CMK (cell line): ENCODE measurements around the gene SMAD7.

Experiments
- DNase-seq: peaks from one replicate; pipeline ENCODE4 v3.0.0-alpha.2; 2010; ENCODE audit warnings: low read depth

The SMAD7 gene

GRCh38 chr18:48944634-48945033 lies 6.1 kb downstream of the SMAD7 start:
- no peak for DNase-seq

GRCh38 chr18:48943736-48944527 lies 6.8 kb downstream of the SMAD7 start:
- no peak for DNase-seq

DNA sequence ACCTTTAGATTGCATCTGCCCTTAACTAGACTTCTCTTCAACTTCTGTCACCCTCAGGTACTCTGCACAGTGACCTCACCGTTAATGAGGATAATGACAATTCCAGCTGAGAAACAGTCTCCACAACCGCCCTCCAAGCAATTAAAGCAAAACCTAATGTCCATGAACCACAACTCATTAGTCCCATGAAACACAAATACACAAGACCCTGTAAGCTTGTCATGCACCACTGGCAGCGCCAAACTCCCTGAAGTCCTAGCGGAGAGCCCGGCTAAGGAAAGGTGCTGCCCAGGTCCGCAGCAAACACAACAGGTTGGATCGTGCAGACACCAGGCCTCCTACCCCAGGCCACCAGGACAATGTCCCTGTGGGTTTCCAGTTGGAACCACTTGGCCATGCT lies 7.4 kb downstream of the SMAD7 start:
- no peak for DNase-seq

- DNase-seq: no peak
Observed at GRCh38 chr18:48942554-48943261, 8.1 kb downstream of the SMAD7 start.

GRCh38 chr18:48942086-48942485 lies 8.7 kb downstream of the SMAD7 start:
- DNase-seq: no peak

DNA sequence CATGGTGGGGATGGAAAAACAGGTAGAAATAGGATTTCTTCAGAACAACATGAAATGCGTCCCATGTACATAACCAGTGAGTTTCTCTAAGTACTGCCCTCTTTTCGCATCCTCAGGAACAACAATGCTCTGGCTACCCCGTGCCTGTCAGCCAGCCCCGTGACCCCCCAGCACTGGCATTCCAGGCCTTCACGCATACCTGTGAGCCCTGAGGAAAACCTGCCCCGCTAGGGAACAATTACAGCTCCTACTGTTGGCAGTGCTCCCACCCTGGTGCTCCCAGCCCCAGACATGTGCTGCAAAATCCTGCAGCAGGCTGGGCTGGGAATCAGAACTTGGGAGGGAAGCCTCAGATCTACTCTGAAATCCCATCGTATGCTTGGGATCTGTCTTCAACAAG lies 9.1 kb downstream of the SMAD7 start:
- no peak for DNase-seq

DNA sequence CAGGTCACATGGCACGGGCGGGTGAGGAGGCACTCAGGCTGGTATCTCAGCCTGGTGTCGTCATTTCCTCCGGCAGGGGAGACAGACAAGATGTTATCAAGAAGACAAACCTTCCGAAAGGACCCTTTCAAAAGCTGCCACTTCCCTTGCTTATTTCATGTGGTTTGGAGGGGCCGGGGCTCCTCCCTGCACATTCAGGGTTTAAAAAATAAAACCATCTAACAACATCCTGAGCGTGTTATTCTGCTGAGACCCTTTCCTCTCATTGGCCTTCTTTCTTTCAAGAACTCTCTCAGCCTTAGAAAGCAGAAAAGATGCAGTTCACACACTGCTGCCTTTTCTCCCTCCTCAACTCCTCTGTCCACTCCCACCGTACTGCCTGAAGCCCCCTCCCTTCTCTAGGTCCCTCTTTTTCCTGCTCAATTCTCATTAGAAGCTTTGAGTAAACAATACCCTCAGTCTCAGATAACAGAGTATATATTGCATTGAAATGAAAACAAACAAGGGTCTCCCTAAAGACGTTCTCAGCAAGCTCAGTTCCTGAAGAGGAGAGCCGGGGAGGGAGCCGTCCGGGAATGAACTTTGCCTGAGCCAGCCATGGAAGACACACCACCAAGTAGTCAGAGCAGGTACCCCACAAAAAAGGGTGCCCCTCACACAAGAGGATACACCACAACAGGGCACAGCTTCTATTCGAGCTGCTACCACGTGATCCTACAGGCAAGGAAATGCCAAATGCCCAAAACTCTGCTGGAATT lies 9.7 kb downstream of the SMAD7 start:
- DNase-seq: no peak

DNA sequence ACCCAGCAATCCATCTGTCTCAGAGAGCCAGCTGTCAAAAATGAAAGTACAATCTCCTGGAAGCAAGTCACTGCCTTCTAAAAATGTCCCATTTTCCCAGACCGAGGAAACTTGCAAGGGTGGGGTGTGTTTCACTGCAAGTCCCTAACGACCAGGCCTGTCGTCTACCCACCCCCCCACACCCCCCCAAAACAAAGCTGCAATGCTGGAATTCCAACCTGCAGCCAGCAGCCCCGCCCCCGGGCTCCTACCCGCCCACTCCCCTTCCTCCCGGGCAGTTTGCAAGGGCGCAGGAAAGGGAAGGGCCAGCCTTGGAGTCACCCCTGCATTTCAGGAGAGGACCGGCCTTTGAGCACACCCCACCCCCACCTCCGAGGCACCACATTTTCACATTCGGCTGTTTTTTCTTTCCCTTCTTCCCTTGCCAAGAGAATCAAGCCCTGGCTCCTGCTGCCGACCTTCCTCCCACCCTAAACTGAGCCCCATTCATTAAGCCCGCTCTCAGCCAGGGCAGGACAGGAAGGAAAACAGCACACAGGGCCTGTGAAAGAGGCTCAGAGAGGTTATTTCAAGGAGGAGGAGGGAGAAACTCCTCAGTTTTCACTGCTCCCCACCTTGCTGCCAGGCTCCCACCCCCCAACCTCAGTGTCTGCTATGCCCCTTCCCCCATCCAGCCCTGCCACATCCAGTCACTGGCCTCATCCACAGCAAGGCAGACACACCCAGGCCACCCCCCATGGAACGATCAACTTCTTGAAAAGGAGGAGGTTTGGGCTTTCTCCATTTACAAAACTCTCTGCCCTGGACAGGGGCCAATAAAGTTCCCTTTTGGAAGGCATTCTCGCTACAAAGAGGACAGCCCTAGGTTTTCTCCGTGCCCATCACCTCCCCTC lies 11.3 kb downstream of the SMAD7 start:
- DNase-seq: no peak

DNA sequence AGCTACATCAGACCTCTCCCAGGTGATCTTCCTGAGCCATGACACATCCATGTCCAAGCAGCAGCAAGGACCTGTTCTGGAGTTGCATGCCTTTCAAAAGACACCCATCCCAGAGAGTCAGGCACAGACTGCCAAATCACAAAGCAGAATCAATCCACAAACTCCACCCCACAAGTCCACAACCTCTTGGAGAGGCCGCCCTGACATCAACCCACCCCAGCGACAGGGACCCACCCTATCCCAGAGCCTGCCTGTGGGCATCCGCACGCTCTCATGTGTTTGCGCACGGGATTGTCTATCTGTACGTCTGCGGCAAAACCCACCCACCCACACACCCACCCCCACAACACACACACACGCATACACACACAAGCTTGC lies 11.9 kb downstream of the SMAD7 start:
- no peak for DNase-seq

- no peak for DNase-seq
Observed at GRCh38 chr18:48937869-48938750, 12.7 kb downstream of the SMAD7 start.

- DNase-seq: no peak
Observed at GRCh38 chr18:48935433-48935774, 15.4 kb downstream of the SMAD7 start.

DNA sequence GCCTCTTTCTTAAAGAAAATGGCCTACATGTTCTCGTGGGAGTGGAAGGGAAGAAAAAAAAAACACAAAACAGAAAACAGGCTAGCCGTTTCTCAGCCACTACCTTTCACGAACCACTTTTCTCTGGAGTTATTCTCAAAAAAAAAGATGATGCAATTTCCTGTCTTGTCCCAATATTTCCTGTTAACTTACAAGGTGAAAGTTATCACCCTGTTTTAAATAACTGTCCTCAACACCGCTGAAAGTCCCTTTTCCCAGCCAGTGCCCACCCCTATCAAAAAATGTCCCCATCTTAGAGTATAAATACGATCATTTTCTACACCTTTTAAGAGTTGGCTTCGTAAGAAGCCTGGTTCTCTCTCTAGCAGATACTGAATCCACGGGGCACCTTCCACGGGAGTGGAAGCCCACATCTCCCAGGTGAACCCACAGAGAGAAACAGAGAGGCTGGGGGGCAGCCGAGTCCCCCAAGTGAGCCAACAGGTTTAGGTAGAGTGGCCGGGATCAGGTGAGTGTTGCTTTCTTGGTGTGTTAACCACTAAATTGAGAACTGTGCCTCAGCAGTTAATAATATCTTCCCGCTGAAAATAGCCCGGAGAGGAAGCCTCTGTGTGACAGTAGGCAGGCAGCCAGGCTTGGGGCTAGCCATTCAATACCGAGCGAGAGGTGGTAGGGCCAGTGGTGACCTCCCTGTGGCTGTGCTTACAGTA lies 15.9 kb downstream of the SMAD7 start:
- DNase-seq: no peak

- no peak for DNase-seq
Observed at GRCh38 chr18:48934415-48934722, 16.4 kb downstream of the SMAD7 start.

DNA sequence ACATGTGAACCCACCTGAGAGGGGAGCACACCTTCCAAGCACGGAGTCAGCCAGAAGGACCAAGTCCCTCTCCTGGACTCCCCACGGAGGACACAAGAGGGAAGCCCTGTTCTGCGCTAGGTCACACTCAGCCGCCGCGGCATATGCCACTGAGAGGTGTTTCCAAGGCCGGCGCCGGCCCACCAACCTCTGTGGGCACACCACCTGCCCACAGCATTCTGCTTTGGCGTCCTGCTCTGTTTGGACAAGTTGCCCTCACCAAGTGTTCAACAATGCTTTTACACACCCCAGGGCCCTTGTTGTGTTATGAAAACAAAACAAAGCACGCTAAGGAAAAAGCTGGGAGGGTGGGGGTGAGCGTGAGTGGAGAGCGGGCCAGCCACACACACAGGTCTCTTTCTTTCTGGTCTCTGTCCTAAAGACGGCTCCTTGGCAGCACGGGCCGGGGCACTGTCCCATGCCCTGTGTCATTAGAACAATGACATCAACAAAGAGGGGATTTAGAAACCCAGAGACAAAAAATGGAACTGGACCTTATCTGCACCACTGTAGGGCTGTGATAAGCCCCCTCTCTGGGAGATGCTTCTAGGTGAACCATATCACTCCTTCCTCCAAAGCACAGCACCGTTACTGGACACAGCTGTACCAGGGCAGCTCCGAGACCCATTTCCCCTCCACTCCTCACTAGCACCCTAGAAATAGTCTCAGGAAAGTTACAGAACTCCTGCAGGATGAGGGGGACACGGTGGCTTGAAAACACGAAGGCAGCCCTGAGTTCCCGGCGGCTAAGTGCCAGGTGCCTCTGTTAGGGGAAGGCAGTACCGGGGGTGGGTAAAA lies 17.0 kb downstream of the SMAD7 start:
- no peak for DNase-seq

DNA sequence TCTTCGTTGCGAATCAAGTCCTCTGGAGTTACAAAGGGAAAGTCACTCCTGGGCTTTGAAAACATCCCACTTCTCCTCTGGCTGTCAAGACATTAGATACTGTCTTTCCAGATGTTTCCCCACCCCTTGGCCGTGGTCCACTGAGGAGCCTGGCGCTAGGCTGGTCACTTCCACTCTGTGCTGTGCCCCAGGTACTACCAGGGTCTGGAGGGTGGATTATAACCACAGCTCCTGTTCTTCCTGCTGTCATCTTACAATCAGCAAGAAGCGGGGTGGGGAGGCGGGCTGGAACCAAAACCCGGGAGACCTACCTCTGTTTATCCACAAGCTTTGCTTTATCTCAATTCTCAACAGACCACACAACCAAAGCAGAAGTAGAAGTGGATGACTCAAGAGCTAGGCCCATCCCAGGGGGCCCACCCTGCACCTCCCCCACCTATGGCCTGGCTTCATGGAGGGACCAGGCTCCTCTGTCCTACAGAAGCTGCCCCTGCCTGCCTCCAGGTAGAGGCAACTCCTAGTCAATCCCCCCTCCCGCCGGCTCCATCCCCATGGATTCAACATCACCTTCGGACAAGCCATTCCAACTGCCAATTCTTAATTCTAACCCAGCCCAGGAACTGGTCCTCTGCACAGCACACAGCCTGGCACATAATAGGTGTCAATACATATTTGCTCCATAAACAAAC lies 17.8 kb downstream of the SMAD7 start:
- peak; percentile 49 for DNase-seq

GRCh38 chr18:48932462-48932818 lies 18.3 kb downstream of the SMAD7 start:
- DNase-seq: no peak

DNA sequence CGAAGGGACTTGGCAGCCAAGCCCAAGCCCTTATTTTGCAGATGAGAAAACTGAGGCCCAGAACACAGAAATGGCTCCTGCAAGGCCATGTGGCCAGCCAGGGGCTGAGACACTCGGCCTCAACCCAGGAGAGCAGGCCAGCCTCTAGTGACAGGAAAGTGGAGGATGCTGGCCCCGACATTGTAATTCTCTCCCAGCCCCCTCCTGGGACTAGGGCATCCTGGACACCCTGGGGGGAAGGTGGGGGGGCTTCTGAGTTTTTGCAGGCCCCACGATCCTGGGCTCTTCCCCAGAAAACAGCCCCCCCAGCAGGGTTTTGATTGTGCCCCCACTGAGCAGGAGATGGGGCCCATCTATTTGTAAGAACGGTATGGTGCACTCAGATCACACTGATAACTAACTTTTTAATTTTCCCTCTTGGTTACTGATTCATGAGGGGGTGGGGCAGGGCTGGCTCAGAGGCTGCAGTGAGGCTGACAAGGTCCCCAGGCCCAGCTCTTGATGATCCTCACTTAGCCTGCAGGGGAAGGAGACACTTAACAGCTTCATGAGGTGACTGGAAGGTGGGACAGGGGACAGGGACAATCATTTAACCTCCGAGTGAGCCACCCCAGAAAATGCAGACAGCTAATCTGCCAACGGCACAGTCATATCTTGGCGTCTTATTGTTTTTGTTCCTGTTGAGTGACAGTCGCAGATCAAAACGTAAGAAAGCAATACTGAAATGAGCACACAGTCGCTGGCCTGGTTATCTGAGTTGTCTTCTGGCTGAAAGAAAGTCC lies 18.9 kb downstream of the SMAD7 start:
- DNase-seq: no peak

GRCh38 chr18:48930926-48931325 lies 19.8 kb downstream of the SMAD7 start:
- DNase-seq: no peak
